NCI-H2081 treated with DMSO at 0.1 percent for 48 hours (cell line): ENCODE measurements around the gene ACTBL2.
"Not testable (repeated sequence)": the region's sequence is repeated elsewhere in the genome, so short reads cannot be mapped to it uniquely, and the experiment has no call there.

Experiments
- DNase-seq: peaks from one replicate; lab custom pipeline; 2025; lab: John Stamatoyannopoulos, UW

The ACTBL2 gene

GRCh38 chr5:57482671-57483106 lies at the start of gene ACTBL2:
Gene ACTBL2, minus strand, starts transcription at chr5:57482811. Its CDS starts 104 bp downstream, at chr5:57482707.
- no peak for DNase-seq

- no peak for DNase-seq
Observed at GRCh38 chr5:57531333-57531732, 48.7 kb upstream of the ACTBL2 start.

- no peak for DNase-seq
Observed at GRCh38 chr5:57529864-57530263, 47.3 kb upstream of the ACTBL2 start.

- DNase-seq = no peak
Observed at GRCh38 chr5:57527870-57528269, 45.3 kb upstream of the ACTBL2 start.

GRCh38 chr5:57524348-57525060 lies 41.9 kb upstream of the ACTBL2 start:
- DNase-seq = no peak

- not testable (repeated sequence) for DNase-seq
Observed at GRCh38 chr5:57522477-57522876, 39.9 kb upstream of the ACTBL2 start.

- not testable (repeated sequence) for DNase-seq
Observed at GRCh38 chr5:57518415-57518814, 35.8 kb upstream of the ACTBL2 start.

GRCh38 chr5:57517250-57517649 lies 34.6 kb upstream of the ACTBL2 start:
- no peak for DNase-seq

- no peak for DNase-seq
Observed at GRCh38 chr5:57513785-57514184, 31.2 kb upstream of the ACTBL2 start.

GRCh38 chr5:57511321-57511720 lies 28.7 kb upstream of the ACTBL2 start:
- no peak for DNase-seq

- no peak for DNase-seq
Observed at GRCh38 chr5:57509501-57510260, 27.1 kb upstream of the ACTBL2 start.

GRCh38 chr5:57508211-57508610 lies 25.6 kb upstream of the ACTBL2 start:
- DNase-seq = no peak

- no peak for DNase-seq
Observed at GRCh38 chr5:57505272-57506200, 22.9 kb upstream of the ACTBL2 start.

- no peak for DNase-seq
Observed at GRCh38 chr5:57504357-57504756, 21.7 kb upstream of the ACTBL2 start.

GRCh38 chr5:57503433-57503832 lies 20.8 kb upstream of the ACTBL2 start:
- DNase-seq = no peak

GRCh38 chr5:57501414-57502201 lies 19.0 kb upstream of the ACTBL2 start:
- DNase-seq = no peak

- no peak for DNase-seq
Observed at GRCh38 chr5:57499262-57500050, 16.8 kb upstream of the ACTBL2 start.

- DNase-seq = no peak
Observed at GRCh38 chr5:57497733-57498132, 15.1 kb upstream of the ACTBL2 start.

- no peak for DNase-seq
Observed at GRCh38 chr5:57495285-57496086, 12.9 kb upstream of the ACTBL2 start.
